Neural cell (in vitro differentiated cells): ENCODE data around the gene LHPP. TPM values are rescaled to one million over a fixed set of nuclear protein-coding genes. Genes with fewer than 3 reads are reported as not detected.
A peak's percentile ranks its signal among the peaks of the same experiment; 100 is the strongest.

Experiments used
- H2AFZ ChIP-seq: fragments of 200-600, 300-800 bp; sonication (generic), shearing (Covaris generic); 2 replicates; pipeline ENCODE4 v1.6.0; 2014; ENCODE audit warnings: low read depth, mild to moderate bottlenecking, antibody characterized with exemption, low read length, moderate library complexity
- H3F3A ChIP-seq: fragments of 200-600 bp; shearing (Covaris generic); 2 replicates; pipeline ENCODE4 v1.6.1; 2016; ENCODE audit warnings: mild to moderate bottlenecking, moderate library complexity, mixed read lengths, antibody characterized with exemption, low read length; ENCODE audit not compliant: insufficient read depth, poor library complexity, severe bottlenecking
- H3K27ac ChIP-seq: fragments of 200-600, 300-800 bp; sonication (generic), shearing (Covaris generic); 2 replicates; pipeline ENCODE4 v1.5.1; 2014; ENCODE audit warnings: mild to moderate bottlenecking, low read length, moderate library complexity
- H3K27me3 ChIP-seq: fragments of 300-800, 200-600 bp; sonication (generic), shearing (Covaris generic); 2 replicates; pipeline ENCODE4 v1.6.0; 2014; ENCODE audit warnings: mild to moderate bottlenecking, low read depth, low read length, moderate library complexity; ENCODE audit not compliant: insufficient read depth
- H3K36me3 ChIP-seq: fragments of 300-800, 200-600 bp; sonication (generic), shearing (Covaris generic); 2 replicates; pipeline ENCODE4 v1.5.1; 2014; ENCODE audit warnings: mild to moderate bottlenecking, antibody characterized with exemption, low read length, moderate library complexity; ENCODE audit not compliant: insufficient read depth
- H3K4me2 ChIP-seq: fragments of 300-800, 200-600 bp; sonication (generic), shearing (Covaris generic); 2 replicates; pipeline ENCODE4 v1.6.0; 2014; ENCODE audit warnings: mild to moderate bottlenecking, low read length
- H3K4me3 ChIP-seq: fragments of 300-800, 200-600 bp; sonication (generic), shearing (Covaris generic); 2 replicates; pipeline ENCODE4 v1.5.1; 2014; ENCODE audit warnings: mild to moderate bottlenecking, low read length, moderate library complexity
- H3K79me2 ChIP-seq: fragments of 200-600 bp; shearing (Covaris generic); replicated peaks from 2 replicates; pipeline ENCODE4 v1.6.0; 2014; ENCODE audit warnings: mild to moderate bottlenecking, low read length, moderate library complexity; ENCODE audit not compliant: insufficient read depth
- H3K9ac ChIP-seq: fragments of 300-800, 200-600 bp; sonication (generic), shearing (Covaris generic); 2 replicates; pipeline ENCODE4 v1.6.1; 2016; ENCODE audit warnings: mild to moderate bottlenecking, low read length, mixed read lengths
- H3K9me2 ChIP-seq: fragments of 200-600 bp; shearing (Covaris generic); 2 replicates; pipeline ENCODE4 v1.6.1; 2016; ENCODE audit warnings: mild to moderate bottlenecking, low read length, mixed read lengths; ENCODE audit not compliant: insufficient read depth
- H3K9me3 ChIP-seq: fragments of 200-600, 300-800 bp; sonication (generic), shearing (Covaris generic); 2 replicates; pipeline ENCODE4 v1.6.1; 2016; ENCODE audit warnings: mild to moderate bottlenecking, mixed run types, low read length, moderate library complexity, mixed read lengths
- H4K20me1 ChIP-seq: fragments of 200-600 bp; shearing (Covaris generic); 2 replicates; pipeline ENCODE4 v1.6.1; 2016; ENCODE audit warnings: mild to moderate bottlenecking, mixed run types; ENCODE audit not compliant: insufficient read depth
- CTCF ChIP-seq: fragments of 450-650 bp; IDR thresholded peaks from 2 replicates; pipeline ENCODE4 v1.5.1; 2014; ENCODE audit warnings: antibody characterized with exemption, mild to moderate bottlenecking, moderate library complexity; ENCODE audit not compliant: poor library complexity, severe bottlenecking
- EP300 ChIP-seq: fragments of 450-650 bp; conservative IDR thresholded peaks from 2 replicates; pipeline ENCODE4 v1.6.1; 2014; ENCODE audit warnings: antibody characterized with exemption, mild to moderate bottlenecking, moderate library complexity; ENCODE audit not compliant: poor library complexity, severe bottlenecking
- EZH2 ChIP-seq: fragments of 200-600, 300-800 bp; shearing (Covaris generic), sonication (generic); IDR thresholded peaks from 2 replicates; pipeline ENCODE4 v1.6.1; 2014; ENCODE audit warnings: antibody characterized with exemption, low read length, borderline replicate concordance, mild to moderate bottlenecking; ENCODE audit not compliant: insufficient read depth, poor library complexity, severe bottlenecking
- MXI1 ChIP-seq: fragments of 450-650 bp; conservative IDR thresholded peaks from 2 replicates; pipeline ENCODE4 v1.6.1; 2014; ENCODE audit warnings: antibody characterized with exemption, mild to moderate bottlenecking; ENCODE audit not compliant: poor library complexity, severe bottlenecking
- POLR2AphosphoS5 ChIP-seq: IDR thresholded peaks from 2 replicates; pipeline ENCODE4 v1.6.1; 2012
- RAD21 ChIP-seq: fragments of 450-650 bp; conservative IDR thresholded peaks from 2 replicates; pipeline ENCODE4 v1.6.1; 2014; ENCODE audit warnings: antibody characterized with exemption, mild to moderate bottlenecking, moderate library complexity
- TAF1 ChIP-seq: IDR thresholded peaks from 2 replicates; pipeline ENCODE4 v1.6.1; 2012; ENCODE audit warnings: low read depth
- polyA plus RNA-seq: library from polyadenylated mRNA; depleted of rRNA; stranded (reverse); fragments of >200 nt; gene quantifications from 2 replicates; pipeline ENCODE4 v1.2.3, GENCODE V29; 2014
- TF ChIP-seq, protein P1 (sequence below): IDR thresholded peaks from 2 replicates; pipeline ENCODE4 v1.6.1; 2012; ENCODE audit warnings: borderline replicate concordance

The LHPP gene
- polyA plus RNA-seq, 1 donor from 2014 or later = 16.0 TPM

- H3K36me3 ChIP-seq = no peaks in the 10 kb centered on the region
- no peak overlapping the region for H3K9ac ChIP-seq
- no peak for TF ChIP-seq MXI1
- no peak for TF ChIP-seq EP300
- TF ChIP-seq CTCF = no peak
- TF ChIP-seq RAD21 = no peak
- TF ChIP-seq, protein P1, sequence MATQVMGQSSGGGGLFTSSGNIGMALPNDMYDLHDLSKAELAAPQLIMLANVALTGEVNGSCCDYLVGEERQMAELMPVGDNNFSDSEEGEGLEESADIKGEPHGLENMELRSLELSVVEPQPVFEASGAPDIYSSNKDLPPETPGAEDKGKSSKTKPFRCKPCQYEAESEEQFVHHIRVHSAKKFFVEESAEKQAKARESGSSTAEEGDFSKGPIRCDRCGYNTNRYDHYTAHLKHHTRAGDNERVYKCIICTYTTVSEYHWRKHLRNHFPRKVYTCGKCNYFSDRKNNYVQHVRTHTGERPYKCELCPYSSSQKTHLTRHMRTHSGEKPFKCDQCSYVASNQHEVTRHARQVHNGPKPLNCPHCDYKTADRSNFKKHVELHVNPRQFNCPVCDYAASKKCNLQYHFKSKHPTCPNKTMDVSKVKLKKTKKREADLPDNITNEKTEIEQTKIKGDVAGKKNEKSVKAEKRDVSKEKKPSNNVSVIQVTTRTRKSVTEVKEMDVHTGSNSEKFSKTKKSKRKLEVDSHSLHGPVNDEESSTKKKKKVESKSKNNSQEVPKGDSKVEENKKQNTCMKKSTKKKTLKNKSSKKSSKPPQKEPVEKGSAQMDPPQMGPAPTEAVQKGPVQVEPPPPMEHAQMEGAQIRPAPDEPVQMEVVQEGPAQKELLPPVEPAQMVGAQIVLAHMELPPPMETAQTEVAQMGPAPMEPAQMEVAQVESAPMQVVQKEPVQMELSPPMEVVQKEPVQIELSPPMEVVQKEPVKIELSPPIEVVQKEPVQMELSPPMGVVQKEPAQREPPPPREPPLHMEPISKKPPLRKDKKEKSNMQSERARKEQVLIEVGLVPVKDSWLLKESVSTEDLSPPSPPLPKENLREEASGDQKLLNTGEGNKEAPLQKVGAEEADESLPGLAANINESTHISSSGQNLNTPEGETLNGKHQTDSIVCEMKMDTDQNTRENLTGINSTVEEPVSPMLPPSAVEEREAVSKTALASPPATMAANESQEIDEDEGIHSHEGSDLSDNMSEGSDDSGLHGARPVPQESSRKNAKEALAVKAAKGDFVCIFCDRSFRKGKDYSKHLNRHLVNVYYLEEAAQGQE = no peak
- no peak for TF ChIP-seq EZH2
- TF ChIP-seq POLR2AphosphoS5 = no peak
- H3K4me3 ChIP-seq = no peak overlapping the region
- no peaks in the 10 kb centered on the region for H4K20me1 ChIP-seq
- no peak overlapping the region for H2AFZ ChIP-seq
- H3F3A ChIP-seq = no peaks in the 10 kb centered on the region
- peak overlapping the region; percentile 16 for H3K27ac ChIP-seq
- no peaks in the 10 kb centered on the region for H3K27me3 ChIP-seq
- no peaks in the 10 kb centered on the region for H3K9me2 ChIP-seq
- no peaks in the 10 kb centered on the region for H3K79me2 ChIP-seq
- H3K9me3 ChIP-seq = no peaks in the 10 kb centered on the region
- no peak overlapping the region for H3K4me2 ChIP-seq
These were observed 160.5 kb downstream of the LHPP start for GRCh38 chr10:124622158-124622557.

DNA sequence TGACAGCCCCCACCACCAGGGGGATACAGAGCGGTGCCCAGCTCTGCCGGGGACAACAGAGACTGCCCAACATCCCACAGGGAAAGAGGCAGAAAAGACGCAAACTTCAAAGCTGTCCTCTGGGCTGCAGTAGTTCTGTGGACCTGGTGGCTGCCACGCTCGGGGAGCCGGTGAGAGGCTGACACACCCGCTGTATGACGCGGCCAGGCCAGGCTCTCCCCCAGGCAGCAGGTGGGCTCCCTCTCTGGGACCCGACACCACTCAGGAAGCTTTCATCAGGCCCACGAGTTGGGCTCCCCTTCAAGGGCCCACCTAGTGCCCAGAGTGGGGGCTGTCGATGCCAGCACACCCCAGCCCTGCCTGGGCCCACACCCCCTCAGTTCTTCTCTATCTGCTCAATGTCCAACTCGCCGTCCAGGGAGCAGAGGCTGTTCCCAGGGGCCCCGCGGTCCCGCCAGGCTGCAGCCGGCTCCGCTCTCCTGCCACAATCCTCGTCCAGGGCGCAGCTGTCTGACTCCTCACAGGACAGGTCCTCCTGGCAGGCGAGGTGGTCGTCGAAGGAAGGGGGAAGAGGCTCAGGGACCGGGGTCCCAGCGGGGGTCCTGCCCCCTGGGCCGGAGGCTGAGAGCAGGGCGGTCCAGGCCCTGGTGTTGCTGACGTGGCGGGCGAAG lies 161.4 kb downstream of the LHPP start:
- Histone ChIP-seq H3F3A (no peaks in the 10 kb centered on the region), H3K4me2 (no peak overlapping the region), H3K9me2 (no peaks in the 10 kb centered on the region), H3K79me2 (no peaks in the 10 kb centered on the region), H4K20me1 (no peaks in the 10 kb centered on the region), H3K27me3 (no peaks in the 10 kb centered on the region), H3K4me3 (no peak overlapping the region), H3K27ac (no peak overlapping the region), H3K36me3 (no peaks in the 10 kb centered on the region), H2AFZ (no peak overlapping the region), H3K9me3 (no peaks in the 10 kb centered on the region), H3K9ac (no peak overlapping the region)
- no peak for TF ChIP-seq POLR2AphosphoS5
- TF ChIP-seq, protein P1 = no peak
- TF ChIP-seq EP300 = no peak
- TF ChIP-seq TAF1 = no peak
- no peak for TF ChIP-seq MXI1
- no peak for TF ChIP-seq EZH2
- TF ChIP-seq CTCF = no peak
